HEK293T (cell line): Measurements from ENCODE around the gene NDRG3.

Source experiments
- CTCF ChIA-PET: fragments of 350-600 bp; formaldehyde crosslinking; extraction: SDS; loops from one replicate; lab custom pipeline; 2021; ENCODE audit warnings: antibody characterized with exemption, inconsistent platforms; lab: Yijun Ruan, JAX
- POLR2A ChIA-PET: fragments of 350-600 bp; formaldehyde crosslinking; extraction: SDS; loops from one replicate; lab custom pipeline; 2020; ENCODE audit warnings: antibody characterized with exemption, inconsistent platforms; lab: Yijun Ruan, JAX
- DNase-seq: peaks from one replicate; pipeline ENCODE4 v3.0.0; 2012; ENCODE audit warnings: mixed read lengths; ENCODE audit errors: extremely low spot score
- ARNT ChIP-seq: fragments of 450-650 bp; IDR thresholded peaks from 2 replicates; pipeline ENCODE4 v1.6.1; 2017; ENCODE audit warnings: mild to moderate bottlenecking
- BHLHE40 ChIP-seq: fragments of 450-650 bp; IDR thresholded peaks from 2 replicates; pipeline ENCODE4 v1.6.1; 2016; ENCODE audit warnings: mild to moderate bottlenecking, moderate library complexity, borderline replicate concordance
- CTBP1 ChIP-seq: fragments of 450-650 bp; IDR thresholded peaks from 2 replicates; pipeline ENCODE4 v1.6.1; 2016; ENCODE audit warnings: borderline replicate concordance
- ELF4 ChIP-seq: fragments of 450-650 bp; IDR thresholded peaks from 2 replicates; pipeline ENCODE4 v1.6.1; 2017; ENCODE audit warnings: antibody characterized with exemption
- FOXA1 ChIP-seq: fragments of 450-650 bp; IDR thresholded peaks from 2 replicates; pipeline ENCODE4 v1.6.1; 2016; ENCODE audit warnings: mild to moderate bottlenecking
- FOXK2 ChIP-seq: fragments of 450-650 bp; IDR thresholded peaks from 2 replicates; pipeline ENCODE4 v1.6.1; 2016; ENCODE audit warnings: mild to moderate bottlenecking
- FOXM1 ChIP-seq: fragments of 450-650 bp; IDR thresholded peaks from 2 replicates; pipeline ENCODE4 v1.6.1; 2017; ENCODE audit warnings: mild to moderate bottlenecking, borderline replicate concordance
- HDGF ChIP-seq: fragments of 450-650 bp; IDR thresholded peaks from 2 replicates; pipeline ENCODE4 v1.6.1; 2017; ENCODE audit warnings: antibody characterized with exemption, borderline replicate concordance
- L3MBTL2 ChIP-seq: fragments of 450-650 bp; conservative IDR thresholded peaks from 2 replicates; pipeline ENCODE4 v1.6.1; 2016; ENCODE audit warnings: mild to moderate bottlenecking
- LEF1 ChIP-seq: fragments of 450-650 bp; IDR thresholded peaks from 2 replicates; pipeline ENCODE4 v1.6.1; 2017; ENCODE audit warnings: mild to moderate bottlenecking, borderline replicate concordance
- NFRKB ChIP-seq: fragments of 450-650 bp; IDR thresholded peaks from 2 replicates; pipeline ENCODE4 v1.6.1; 2016; ENCODE audit warnings: mild to moderate bottlenecking, moderate library complexity
- SP1 ChIP-seq: fragments of 450-650 bp; IDR thresholded peaks from 2 replicates; pipeline ENCODE4 v1.6.1; 2017
- SUZ12 ChIP-seq: fragments of 450-650 bp; IDR thresholded peaks from 2 replicates; pipeline ENCODE4 v1.6.1; 2016; ENCODE audit warnings: mild to moderate bottlenecking
- TARDBP ChIP-seq: fragments of 450-650 bp; IDR thresholded peaks from 2 replicates; pipeline ENCODE4 v1.6.1; 2016
- ZNF384 ChIP-seq: fragments of 450-650 bp; IDR thresholded peaks from 2 replicates; pipeline ENCODE4 v1.6.1; 2016
- TF ChIP-seq, protein P1 (sequence below): fragments of 450-650 bp; IDR thresholded peaks from 2 replicates; pipeline ENCODE4 v1.6.1; 2016

Gene NDRG3

DNA sequence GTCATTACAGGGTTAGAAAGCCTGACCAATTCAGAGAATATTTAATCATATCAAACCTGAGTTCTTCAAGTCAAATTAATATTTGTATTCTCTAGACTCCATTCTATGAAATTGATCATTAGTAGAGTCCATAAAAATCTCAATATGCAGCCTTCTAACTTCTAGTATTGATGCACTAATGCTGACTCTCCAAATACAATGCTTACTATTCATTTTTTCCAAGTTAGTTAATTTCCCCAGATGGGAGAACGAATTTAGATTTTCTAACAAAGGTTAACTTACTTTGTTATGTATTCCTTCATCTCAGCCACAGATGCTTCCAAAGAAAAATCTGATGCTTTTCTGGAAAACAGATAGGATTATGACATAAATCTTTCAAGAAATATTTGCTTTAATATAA is 12.4 kb upstream of the NDRG3 start:
- no peak for DNase-seq
- ChIA-PET CTCF (no interaction called here), POLR2A (interaction anchor here (1.6 kb wide), 1 partner anchor 14 kb away, joined by 4 read pairs; no protein-coding TSS in a partner anchor)
- TF ChIP-seq SUZ12 (no peak), TARDBP (no peak), FOXK2 (no peak), HDGF (no peak), LEF1 (no peak), ZNF384 (no peak), NFRKB (no peak), FOXA1 (no peak), ELF4 (no peak), BHLHE40 (no peak), SP1 (no peak), FOXM1 (no peak)
- TF ChIP-seq, protein P1, sequence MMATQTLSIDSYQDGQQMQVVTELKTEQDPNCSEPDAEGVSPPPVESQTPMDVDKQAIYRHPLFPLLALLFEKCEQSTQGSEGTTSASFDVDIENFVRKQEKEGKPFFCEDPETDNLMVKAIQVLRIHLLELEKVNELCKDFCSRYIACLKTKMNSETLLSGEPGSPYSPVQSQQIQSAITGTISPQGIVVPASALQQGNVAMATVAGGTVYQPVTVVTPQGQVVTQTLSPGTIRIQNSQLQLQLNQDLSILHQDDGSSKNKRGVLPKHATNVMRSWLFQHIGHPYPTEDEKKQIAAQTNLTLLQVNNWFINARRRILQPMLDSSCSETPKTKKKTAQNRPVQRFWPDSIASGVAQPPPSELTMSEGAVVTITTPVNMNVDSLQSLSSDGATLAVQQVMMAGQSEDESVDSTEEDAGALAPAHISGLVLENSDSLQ: no peak

DNA sequence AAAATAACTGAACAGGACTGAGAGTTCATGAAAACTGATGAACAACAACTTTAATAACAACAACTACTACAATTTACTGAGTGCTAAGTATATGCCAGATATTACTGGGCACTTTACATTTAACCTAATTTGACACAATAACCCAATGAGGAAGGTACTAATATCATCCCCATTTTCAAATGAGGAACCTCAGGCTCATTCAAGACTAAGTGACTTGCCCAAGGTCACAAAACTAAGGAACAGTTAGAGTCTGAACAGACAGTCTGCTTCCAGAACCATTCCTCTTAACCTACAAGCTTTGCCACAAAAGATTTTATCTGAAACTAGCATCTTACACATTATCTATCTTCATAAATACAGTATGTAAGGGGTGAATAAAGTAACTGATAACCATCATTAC is 10.6 kb upstream of the NDRG3 start:
- POLR2A ChIA-PET: interaction anchor here (1.1 to 1.7 kb wide), 2 partner anchors 11 to 17 kb away, joined by 5 to 7 read pairs; partner anchors contain the start of genes DSN1 and NDRG3
- no peak for DNase-seq
- CTCF ChIA-PET: no interaction called here
- TF ChIP-seq, protein P1: no peak
- TF ChIP-seq LEF1 (no peak), FOXK2 (no peak), HDGF (no peak), FOXA1 (no peak), TARDBP (no peak), ELF4 (no peak), SUZ12 (no peak), BHLHE40 (no peak), NFRKB (no peak), SP1 (no peak), ARNT (no peak), ZNF384 (no peak), L3MBTL2 (no peak), CTBP1 (no peak), FOXM1 (no peak)

DNA sequence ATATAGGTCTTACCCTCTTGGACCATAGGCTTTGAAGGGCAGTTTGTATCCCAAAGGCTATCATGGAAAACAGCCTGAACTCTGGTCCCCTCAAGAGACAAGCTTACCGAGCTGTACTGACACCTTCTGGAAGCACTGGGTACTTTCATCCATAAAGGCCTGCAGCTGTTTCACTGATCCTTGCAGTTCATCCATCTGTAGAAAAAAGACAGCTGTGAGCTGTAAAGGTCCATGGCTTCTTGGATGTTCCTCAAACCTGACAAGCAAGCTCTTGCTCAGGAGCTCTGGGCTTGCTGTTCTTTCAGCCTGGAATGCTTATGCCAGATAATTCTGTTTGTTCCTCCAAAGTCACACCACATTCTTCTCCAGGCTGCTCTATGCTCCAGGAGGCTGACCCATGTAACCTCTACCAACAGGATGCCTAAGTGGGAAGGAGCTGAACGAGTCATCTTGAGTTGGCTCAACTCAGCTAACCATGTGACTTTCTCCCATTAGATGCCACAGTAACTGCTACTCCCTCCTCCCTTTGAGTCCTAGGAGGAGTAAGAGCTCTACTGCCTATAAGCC is 8.8 kb upstream of the NDRG3 start:
- ChIA-PET POLR2A (interaction anchor here (1.3 kb wide), 2 partner anchors 9 to 19 kb away, joined by 9 to 10 read pairs; partner anchors contain the start of genes DSN1 and NDRG3), CTCF (interaction anchor here (0.7 to 1.6 kb wide), 7 partner anchors 9 to 180 kb away, joined by 3 to 11 read pairs (median 3); partner anchors contain the start of genes DSN1 and NDRG3)
- peak; percentile 63 for DNase-seq
- no peak for TF ChIP-seq HDGF
- TF ChIP-seq LEF1: no peak

DNA sequence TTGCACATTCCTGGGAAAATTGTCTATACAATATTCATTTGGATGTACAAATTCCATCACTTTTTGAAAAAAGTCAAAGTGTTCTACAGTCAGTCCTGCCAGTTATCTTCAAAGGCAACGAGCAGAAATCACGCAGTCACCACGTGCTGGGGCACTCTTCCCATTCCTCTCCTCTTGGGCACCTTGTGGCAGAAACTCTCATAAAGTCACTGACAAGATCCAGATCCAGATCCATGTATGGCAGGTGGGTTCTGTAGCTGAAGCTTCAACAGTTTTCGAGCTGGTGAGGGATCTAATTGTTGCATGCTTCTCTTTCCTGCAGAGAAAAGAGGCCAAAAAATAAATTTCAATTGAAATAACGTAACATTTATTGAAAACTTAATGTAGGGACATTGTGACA is 6.7 kb upstream of the NDRG3 start:
- ChIA-PET CTCF (no interaction called here), POLR2A (no interaction called here)
- no peak for TF ChIP-seq FOXA1
- no peak for TF ChIP-seq SUZ12
- no peak for TF ChIP-seq ZNF384
- TF ChIP-seq, protein P1: no peak
- no peak for TF ChIP-seq SP1
- TF ChIP-seq FOXK2: no peak
- no peak for TF ChIP-seq BHLHE40
- no peak for TF ChIP-seq ARNT
- no peak for TF ChIP-seq ELF4
- no peak for TF ChIP-seq FOXM1
- TF ChIP-seq TARDBP: no peak
- no peak for TF ChIP-seq HDGF
- no peak for TF ChIP-seq NFRKB
- TF ChIP-seq LEF1: no peak
- DNase-seq: no peak

DNA sequence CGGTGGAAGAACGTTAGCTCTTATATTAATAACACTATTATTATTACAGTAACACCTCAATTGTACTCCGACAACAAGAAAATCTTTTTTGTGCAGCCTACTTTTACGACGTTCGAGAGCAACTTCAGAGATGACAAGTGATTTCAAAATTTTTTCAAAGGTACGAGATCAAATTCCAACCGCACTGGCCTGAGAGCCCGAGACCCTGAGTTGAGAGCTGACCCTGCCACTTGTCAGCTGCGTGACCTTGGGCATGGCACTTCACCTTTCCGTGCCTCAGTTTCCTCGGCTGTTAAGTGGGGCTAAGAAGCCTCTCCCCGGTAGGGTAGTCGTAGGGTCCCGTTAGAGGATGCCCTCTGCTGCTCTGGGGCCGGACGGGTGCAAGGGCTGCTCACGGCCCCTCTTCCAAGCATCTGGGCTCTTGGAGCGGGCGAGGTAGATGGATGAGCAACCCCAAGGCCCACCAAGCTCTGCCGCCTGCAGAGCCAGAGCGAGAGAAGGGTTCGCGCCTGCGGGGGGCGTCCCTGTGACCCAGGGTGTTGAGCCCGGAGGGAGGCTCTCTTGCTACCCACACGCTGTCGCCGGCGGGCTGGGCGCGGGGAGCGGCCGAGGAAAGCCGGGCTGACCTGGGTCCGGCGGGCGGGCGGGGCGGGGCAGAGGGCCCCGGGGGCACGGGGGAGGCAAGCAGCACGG is 510 bp downstream of the NDRG3 start:
- TF ChIP-seq SP1 (no peak), LEF1 (no peak), ARNT (no peak), FOXK2 (no peak), SUZ12 (no peak), HDGF (no peak), FOXM1 (no peak), NFRKB (no peak), CTBP1 (no peak), BHLHE40 (no peak), L3MBTL2 (no peak), ZNF384 (no peak), TARDBP (no peak), FOXA1 (no peak), ELF4 (no peak)
- CTCF ChIA-PET: interaction anchor here (1.5 to 2.8 kb wide), 2 partner anchors 9 kb away, joined by 7 to 11 read pairs; no protein-coding TSS in a partner anchor
- peak; percentile 42 for DNase-seq
- POLR2A ChIA-PET: interaction anchor here (0.6 to 2.2 kb wide), 20 partner anchors 9 to 153 kb away, joined by 3 to 21 read pairs (median 4); partner anchors contain the start of genes DSN1 and RAB5IF

DNA sequence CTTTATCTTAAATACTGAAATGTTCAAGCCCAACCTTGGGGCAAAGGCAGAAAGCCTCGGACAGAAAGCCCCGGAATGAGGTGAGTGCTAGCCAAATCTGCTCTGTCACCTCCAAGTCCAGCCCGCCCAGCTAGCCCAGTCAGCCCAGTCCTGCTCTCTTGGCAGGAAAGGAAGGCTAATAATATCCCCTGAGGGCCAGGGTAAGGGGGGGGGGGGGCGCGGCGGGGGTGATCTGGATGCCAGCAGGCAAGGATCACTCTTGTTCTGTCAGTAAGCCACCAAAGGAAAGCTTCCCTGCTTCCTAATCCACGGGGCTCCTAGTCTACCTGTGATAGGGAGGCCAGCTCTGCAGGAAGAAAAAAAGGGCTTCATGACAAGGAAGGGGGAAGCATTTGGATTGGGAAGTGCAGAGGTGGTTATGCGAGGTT is 1.1 kb downstream of the NDRG3 start:
- ChIA-PET CTCF (interaction anchor here (1.5 to 2.8 kb wide), 2 partner anchors 8 to 10 kb away, joined by 7 to 11 read pairs; no protein-coding TSS in a partner anchor), POLR2A (interaction anchor here (0.9 to 2.2 kb wide), 3 partner anchors 17 to 140 kb away, joined by 3 to 13 read pairs (median 3); partner anchors contain the start of genes DSN1 and RAB5IF)
- peak; percentile 21 for DNase-seq
- TF ChIP-seq, protein P1: no peak
- TF ChIP-seq TARDBP: no peak
- no peak for TF ChIP-seq L3MBTL2
